NCI-H226 (cell line): ENCODE data around the gene TNFSF12.

ENCODE experiments used
- DNase-seq: peaks from one replicate; pipeline ENCODE4 v3.0.0-alpha.2; 2015

Gene TNFSF12

DNA sequence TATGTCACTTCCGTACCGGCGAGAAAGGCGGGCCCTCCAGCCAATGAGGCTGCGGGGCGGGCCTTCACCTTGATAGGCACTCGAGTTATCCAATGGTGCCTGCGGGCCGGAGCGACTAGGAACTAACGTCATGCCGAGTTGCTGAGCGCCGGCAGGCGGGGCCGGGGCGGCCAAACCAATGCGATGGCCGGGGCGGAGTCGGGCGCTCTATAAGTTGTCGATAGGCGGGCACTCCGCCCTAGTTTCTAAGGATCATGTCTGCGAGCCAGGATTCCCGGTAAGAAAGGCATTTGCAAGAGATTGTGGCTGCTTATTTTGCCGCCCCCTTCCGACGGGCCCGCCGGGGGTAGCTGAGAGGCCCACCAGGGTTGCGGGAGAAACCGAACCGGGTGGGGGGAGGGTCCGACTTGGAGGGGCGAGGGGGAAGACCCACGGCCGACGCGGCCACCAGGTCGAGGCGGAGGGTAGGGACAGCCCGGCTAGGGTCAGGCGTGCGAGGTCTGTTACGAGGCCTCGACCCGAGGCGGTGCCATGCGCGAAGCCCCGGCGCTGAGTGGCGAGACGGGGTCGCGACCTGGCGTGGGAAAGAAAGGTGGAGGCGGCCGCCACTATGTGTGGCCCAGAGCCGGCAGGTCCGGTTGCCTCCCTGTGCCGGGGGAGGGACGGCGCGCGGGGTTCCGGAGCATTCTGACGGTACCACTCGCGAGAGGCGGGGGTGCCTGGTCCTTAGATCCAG lies 23.9 kb downstream of the TNFSF12 start:
- no peak for DNase-seq

DNA sequence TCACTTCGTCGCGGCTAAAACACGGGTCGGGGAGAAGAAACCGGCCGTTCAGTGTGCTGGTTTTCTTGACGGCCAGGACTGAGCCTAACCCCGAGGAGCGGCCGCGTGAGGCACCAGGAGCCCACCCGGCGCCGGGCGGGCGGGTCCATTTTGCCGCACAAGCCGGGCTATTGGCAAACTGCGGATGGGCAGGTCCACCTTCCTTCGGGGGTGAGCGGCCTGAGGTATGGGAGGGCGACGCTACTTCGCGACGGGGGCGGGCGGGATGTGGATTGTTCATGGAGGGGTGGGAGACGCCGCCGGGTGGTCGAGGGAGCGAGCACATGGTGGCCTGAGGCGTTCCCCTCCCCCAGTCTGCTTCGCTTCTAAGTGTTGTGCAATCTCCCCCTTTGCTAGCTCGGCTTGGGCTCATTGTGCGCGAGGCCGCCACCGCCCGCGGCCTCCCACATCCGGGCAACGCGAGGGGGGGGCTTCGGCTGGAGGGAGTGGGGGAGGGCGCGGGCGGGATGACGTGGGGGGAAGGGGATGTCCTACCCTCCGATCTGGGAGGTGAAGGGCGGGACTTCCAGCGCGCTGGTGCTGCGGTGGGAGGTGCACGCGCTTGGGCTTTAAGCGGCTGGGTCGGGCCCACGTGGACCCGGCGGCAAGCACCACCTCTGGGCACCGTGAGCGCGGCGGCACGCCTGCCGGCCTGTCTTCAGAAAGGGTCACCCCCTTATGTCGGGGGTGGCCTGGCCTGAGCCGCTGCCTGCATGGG lies 24.6 kb downstream of the TNFSF12 start:
- DNase-seq = peak; percentile 86

DNA sequence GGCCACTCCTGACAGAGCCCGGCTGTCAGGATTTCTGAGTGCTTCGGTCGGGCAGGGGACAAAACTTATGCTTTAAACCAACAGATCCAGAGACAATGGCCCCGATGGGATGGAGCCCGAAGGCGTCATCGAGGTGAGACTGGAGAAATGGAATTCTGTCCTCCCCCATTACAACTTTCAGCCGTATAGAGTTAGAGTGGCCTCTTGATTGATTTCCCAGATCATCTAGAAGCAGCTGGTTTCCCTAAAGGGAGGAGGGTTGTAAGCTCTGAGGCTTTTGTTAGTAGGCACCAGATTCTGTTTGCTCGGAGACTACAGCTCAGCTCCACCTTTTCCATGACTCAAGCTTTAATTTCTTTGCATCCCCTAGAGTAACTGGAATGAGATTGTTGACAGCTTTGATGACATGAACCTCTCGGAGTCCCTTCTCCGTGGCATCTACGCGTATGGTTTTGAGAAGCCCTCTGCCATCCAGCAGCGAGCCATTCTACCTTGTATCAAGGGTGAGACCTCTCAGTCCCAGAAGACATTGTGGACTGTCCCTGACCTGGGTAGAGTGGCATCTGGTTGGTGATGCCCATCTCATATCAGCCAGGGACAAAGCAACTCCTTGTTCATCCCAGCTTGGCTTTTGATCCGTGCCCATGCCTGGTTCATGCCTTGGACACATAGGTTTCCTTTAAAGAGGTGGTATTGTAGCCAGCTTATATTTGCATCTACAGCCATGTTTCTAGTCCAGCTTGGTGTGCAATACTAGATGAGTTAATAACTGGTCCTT lies 25.5 kb downstream of the TNFSF12 start:
- DNase-seq = no peak

DNA sequence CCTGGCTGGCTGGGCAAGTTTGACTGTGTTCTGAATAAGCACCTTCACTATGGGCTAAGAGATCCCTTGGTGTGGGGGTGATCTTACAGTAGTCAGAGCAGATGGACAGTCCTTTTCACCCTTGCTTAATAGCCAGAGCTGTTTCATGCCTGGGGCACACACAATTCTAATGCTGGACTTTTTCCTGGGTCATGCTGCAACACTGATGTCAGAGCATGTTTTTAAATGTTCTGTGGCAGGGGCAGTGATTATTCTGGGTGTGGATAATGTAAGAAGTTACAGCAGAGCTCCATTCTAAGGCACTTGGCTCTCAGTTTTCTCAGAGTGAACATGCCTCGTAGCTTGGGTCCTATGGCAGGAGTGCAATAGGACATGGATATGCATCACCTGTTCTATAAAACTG lies 26.6 kb downstream of the TNFSF12 start:
- no peak for DNase-seq

DNA sequence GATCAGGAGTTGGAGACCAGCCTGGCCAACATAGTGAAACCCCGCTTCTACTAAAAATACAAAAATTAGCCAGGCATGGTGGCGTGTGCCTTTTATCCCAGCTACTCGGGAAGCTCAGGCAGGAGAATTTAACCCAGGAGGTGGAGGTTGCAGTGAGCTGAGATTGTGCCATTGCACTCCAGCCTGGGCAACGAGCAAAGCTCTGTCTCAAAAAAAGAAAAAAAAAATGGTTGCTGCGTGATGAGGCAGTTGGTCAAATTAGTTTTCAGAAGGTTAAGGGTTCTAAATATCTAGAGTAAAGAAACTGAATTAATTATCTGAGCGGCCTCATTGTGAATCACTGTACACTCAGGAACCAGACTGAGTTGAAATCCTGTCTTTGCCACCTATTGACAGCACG lies 27.1 kb downstream of the TNFSF12 start:
- DNase-seq = no peak

DNA sequence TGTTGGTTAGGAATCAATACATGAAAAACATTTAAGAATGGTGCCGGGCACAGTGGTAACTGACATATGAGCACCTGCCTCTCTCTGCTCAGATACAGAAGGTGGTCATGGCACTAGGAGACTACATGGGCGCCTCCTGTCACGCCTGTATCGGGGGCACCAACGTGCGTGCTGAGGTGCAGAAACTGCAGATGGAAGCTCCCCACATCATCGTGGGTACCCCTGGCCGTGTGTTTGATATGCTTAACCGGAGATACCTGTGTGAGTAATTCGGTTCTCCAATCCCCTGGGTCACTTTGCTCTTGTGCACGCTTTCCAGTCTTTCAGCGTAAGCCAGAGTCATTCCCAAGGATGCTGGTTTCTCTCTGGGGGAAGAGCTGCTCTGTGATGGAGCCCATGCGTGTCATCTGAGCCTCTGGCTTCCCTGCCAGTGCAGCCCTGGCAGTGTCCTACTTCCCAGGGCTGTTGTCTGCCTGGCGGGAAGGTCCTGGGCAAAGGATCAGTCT lies 27.6 kb downstream of the TNFSF12 start:
- no peak for DNase-seq

DNA sequence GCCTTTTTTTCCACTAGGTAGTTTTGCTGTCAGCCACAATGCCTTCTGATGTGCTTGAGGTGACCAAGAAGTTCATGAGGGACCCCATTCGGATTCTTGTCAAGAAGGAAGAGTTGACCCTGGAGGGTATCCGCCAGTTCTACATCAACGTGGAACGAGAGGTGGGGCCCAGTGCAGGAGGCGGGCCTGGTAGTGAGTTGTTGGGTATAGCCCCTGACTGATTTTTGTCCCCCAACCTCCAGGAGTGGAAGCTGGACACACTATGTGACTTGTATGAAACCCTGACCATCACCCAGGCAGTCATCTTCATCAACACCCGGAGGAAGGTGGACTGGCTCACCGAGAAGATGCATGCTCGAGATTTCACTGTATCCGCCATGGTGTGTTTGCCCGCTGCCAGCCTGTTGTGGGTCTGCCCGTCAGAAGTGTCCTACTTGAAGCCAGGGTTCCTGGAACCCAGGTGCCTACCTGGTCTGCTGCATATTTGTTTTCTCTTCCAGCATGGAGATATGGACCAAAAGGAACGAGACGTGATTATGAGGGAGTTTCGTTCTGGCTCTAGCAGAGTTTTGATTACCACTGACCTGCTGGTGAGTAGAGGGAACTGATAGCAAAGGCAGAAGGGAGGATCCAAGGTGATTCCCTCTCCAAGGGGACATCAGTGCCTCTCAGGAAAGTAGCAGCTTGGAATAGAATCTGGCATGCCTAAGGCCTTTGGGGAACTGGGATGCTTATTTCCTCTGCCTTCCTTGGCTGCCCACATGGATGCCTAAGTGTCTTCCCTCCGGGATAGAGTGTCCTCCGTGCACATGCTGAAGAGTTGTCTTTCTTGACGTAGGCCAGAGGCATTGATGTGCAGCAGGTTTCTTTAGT lies 28.7 kb downstream of the TNFSF12 start:
- no peak for DNase-seq

DNA sequence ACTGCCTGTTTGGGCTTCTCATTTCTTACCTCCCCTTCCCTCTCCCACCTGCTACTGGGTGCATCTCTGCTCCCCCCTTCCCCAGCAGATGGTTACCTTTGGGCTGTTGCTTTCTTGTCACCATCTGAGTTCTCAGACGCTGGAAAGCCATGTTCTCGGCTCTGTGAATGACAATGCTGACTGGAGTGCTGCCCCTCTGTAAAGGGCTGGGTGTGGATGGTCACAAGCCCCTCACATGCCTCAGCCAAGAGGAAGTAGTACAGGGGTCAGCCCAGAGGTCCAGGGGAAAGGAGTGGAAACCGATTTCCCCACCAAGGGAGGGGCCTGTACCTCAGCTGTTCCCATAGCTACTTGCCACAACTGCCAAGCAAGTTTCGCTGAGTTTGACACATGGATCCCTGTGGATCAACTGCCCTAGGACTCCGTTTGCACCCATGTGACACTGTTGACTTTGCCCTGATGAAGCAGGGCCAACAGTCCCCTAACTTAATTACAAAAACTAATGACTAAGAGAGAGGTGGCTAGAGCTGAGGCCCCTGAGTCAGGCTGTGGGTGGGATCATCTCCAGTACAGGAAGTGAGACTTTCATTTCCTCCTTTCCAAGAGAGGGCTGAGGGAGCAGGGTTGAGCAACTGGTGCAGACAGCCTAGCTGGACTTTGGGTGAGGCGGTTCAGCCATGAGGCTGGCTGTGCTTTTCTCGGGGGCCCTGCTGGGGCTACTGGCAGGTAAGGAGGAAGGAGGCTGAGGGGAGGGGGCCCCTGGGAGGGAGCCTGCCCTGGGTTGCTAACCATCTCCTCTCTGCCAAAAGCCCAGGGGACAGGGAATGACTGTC lies 30.4 kb downstream of the TNFSF12 start, which contains the start of gene CD68:
Gene CD68, plus strand, starts transcription at position 638 of the 833 bp plus-strand sequence. Its CDS starts 40 bp downstream, at position 678.
- peak; percentile 79 for DNase-seq

DNA sequence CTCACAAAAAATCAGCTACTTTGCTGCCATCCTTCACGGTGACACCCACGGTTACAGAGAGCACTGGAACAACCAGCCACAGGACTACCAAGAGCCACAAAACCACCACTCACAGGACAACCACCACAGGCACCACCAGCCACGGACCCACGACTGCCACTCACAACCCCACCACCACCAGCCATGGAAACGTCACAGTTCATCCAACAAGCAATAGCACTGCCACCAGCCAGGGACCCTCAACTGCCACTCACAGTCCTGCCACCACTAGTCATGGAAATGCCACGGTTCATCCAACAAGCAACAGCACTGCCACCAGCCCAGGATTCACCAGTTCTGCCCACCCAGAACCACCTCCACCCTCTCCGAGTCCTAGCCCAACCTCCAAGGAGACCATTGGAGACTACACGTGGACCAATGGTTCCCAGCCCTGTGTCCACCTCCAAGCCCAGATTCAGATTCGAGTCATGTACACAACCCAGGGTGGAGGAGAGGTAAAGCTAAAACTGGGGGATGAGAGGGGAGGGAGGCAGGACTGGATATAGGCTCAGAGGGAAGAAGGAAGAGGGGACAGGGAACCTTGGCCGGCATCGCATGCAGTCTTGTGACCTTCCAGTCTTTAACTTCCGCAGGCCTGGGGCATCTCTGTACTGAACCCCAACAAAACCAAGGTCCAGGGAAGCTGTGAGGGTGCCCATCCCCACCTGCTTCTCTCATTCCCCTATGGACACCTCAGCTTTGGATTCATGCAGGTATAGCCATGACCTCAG lies 31.2 kb downstream of the TNFSF12 start:
- no peak for DNase-seq

DNA sequence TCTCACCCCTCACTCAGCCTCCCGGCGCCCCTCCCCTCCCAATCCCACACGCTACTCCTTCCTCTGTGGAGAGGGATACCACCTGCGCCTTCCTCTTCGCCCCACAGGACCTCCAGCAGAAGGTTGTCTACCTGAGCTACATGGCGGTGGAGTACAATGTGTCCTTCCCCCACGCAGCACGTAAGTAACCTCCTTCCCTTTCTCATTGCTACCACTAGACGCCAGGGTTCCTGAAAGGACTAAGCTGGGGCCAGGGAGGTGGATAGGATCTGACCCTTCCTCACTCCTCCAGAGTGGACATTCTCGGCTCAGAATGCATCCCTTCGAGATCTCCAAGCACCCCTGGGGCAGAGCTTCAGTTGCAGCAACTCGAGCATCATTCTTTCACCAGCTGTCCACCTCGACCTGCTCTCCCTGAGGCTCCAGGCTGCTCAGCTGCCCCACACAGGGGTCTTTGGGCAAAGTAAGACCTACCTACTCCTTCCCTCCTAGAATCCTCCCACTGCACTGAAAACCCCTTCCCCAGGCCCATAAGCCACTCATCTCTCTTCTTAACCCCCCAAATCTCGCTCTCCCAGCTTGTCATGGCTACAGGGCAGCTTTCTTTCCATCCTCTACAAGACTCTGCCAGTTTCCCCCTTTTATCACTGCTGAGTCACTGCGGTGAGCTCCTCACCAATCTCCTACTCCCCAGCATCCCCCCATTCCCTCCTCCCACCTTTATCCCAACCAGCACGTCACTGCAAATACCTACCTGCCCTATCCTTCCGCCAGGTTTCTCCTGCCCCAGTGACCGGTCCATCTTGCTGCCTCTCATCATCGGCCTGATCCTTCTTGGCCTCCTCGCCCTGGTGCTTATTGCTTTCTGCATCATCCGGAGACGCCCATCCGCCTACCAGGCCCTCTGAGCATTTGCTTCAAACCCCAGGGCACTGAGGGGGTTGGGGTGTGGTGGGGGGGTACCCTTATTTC lies 32.0 kb downstream of the TNFSF12 start:
- DNase-seq = peak; percentile 52

DNA sequence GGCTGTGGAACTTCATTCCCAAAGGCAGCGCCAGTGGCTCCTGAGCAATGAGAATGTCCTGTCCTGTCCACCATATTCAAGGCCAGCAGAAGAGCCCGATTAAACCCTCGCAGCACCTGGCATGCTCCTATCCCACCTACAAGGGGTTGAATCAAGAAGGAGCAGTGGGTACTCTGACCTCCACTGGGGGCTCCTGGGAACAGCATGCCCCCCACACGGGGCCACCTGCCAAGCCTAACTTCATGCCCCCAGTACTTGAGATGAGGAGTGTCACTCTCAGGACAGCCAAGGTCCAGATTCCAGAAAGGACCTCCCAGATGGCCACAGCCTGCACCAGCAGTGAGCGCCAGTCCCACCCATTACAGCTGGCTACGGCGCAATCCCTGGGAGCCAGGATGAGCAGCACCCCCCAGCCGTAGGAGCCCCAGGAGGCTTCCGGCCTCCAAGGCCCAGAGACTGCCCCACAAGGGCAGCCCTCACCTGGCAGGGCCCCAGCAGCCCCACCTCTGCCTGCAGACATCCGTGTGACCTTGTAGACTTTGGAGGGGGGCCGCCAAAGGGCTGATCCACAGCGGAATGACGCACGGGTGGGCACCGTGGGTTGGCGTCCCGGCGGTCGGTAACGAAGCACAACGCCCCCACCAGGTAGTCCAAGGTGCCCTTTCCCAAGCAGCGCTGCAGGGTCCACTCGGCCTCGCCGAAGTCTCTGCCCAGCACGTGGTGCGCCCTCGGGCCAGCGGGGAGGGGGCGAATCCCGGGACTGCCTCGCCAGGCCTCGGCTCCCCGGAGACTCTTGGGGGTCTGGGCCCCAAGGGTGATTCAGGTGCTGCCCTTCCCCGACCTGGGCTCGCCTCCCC lies 33.8 kb downstream of the TNFSF12 start:
- no peak for DNase-seq

DNA sequence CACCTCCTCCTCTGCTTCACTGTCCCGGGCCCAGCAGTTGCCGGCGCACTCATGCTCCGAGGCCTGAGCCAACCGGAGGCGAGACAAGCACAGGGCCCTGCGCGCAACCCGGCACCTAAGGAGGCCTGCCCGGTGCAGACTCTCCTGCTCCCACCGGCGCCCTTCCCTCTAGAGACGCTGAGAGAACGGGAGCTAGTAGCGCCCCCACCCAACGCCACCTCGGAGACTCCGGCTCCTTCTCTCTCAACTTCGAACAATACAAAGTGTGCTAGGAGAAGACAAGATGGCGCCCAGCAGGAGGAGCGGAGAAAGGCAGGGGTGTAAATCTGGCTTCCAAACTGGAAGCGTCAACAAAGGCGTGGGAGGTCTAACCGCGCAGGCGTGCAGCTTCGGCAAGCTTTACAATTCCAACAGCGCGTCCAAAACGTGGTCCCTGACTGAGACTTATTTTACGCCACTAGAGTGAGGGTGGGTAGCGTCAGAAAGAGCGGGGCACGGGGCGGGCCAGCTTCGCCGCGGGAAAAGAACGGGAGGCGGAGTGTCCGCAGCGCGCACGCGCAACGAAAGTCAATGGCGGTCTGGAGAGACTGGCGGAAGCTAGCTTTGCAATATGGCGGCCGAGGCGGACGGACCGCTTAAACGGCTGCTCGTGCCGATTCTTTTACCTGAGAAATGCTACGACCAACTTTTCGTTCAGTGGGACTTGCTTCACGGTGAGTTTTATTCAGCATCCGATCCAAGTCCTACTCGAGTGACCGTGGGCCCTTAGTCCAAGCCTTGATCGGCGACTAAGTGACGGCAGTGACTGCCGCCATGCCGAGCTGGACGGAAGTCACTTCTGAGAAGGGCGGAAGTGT lies 34.6 kb downstream of the TNFSF12 start, which contains the start of gene MPDU1:
Gene MPDU1, plus strand, starts transcription at position 600 of the 857 bp plus-strand sequence. Its CDS starts 11 bp downstream, at position 611.
- DNase-seq = peak; percentile 84

DNA sequence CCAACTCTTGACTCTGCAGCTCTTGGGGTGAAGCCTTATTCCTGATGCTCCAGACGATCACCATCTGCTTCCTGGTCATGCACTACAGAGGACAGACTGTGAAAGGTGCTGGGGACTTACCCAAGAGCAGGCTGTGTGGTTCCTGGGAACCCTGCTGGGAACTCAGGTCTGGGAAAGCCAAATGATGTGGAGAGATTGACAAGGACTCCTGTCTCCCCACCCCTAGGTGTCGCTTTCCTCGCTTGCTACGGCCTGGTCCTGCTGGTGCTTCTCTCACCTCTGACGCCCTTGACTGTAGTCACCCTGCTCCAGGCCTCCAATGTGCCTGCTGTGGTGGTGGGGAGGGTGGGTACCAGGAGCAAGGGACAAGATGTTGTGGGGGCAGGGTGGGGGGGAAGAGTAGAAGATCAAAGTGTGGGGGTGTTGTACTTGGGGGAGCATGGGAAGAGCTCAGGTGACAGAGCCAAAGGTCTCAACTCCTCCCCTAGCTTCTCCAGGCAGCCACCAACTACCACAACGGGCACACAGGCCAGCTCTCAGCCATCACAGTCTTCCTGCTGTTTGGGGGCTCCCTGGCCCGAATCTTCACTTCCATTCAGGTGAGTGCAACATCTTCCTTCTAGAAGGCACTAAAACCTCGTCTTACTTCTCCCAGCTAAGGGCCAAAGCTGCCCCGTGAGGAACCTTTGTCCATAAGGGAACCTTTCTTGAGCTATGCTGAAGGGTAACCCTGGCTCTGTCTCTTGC lies 38.0 kb downstream of the TNFSF12 start:
- DNase-seq = no peak

DNA sequence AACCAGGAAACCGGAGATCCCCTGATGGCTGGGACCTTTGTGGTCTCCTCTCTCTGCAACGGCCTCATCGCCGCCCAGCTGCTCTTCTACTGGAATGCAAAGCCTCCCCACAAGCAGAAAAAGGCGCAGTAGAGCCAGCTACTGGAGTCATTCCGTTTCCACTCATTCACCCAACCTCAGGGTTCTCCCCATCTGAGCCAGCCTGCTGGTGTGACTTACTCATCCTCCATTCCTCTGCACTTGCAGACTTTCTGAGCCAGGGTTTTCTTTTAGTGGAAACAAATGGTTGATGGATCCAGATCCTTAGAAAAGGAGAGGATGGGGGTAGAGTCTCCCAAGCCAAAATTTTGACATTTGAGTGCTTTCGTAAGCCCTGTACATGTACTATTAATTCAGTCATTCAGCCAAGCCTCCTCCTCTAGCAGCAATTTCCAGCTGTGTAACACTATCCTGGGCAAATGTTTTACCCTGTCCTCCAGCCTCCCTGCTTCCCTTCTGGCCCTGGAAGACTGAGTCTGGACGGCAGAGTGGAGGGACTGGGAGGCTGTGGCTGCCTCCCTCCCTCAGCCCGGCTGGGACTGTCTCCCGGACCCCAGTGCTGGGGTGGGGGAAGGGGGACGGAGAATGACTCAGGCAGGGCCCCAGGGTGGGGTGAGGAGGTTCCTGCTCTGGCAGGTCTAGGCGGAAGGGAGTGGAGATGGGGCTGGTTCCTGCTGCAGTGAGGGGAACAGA lies 38.7 kb downstream of the TNFSF12 start:
- peak; percentile 64 for DNase-seq

DNA sequence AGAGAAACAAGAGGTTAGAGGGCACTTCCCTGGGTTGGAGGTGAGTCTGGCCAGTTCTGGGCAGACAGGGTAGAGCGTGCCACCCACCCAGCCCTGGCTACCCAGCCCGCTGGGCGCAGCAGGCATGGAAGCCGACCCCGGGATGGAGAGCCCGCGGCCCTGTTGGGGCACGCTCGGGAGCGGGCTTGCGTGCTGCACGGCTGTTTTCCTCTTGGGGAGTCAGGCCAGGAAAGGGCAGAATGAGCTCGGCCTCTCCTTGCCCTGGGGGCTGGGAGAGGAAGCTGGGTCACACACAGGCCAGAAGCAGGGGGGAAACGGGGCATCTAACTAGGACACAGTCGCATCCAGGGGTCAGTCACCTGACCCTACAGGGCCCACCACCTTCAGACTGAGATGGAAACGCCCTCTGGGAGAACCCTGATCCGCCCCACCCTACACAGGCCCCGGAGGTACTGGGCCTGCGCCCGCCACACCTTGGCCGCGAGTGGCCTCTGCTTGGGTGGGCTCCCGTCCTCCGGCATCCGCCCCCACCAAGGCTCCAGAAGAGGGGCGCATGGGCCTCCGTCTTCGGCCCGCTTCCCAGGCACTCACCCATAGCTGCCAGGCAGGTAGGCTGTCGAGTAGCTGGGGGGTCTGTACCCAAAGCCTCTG lies 39.8 kb downstream of the TNFSF12 start:
- DNase-seq = no peak
